Thyroid gland (tissue), 4 donors: ENCODE data around the gene DNM3.

Experiments
- POLR2A ChIP-seq, 2 donors: fragments of 450-650 bp; IDR thresholded peaks; one replicate each; pipeline ENCODE4 v1.6.1; 2017; ENCODE audit warnings: antibody characterized with exemption in 2 of 2, mild to moderate bottlenecking in 2 of 2, moderate library complexity in 1 of 2
- TF ChIP-seq, protein P1 (sequence below), 6 experiments: fragments of 200-600 bp in 3 of 6; fragments of 450-650 bp in 3 of 6; sonication (generic) in 3 of 6; IDR thresholded peaks; one replicate each; pipeline ENCODE4 v1.5.1; 2016 to 2019; ENCODE audit warnings: antibody characterized with exemption in 6 of 6, mild to moderate bottlenecking in 2 of 6, inconsistent platforms in 1 of 6, moderate library complexity in 1 of 6

DNA sequence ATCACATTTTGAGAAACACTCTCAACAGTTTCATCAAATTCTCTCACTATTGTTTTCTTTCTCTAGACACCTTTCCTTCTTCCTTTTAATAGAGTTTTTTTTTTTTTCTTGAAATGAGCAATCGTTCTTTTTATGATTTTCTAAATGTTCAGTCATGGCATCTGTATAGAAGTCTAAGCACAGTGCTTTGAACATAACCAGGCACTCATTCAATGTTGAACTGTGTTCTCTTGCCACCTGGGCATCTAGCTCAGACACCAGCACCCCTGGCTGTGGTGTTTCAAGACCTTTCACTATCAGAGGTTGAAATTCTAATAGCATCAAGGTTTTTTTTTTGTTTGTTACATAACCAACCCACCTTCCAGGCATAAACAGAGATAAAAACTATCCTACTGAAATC is 96.6 kb downstream of the DNM3 start:
- no peak for TF ChIP-seq POLR2A (IDR thresholded peaks at IDR 0.05)
- TF ChIP-seq, protein P1, sequence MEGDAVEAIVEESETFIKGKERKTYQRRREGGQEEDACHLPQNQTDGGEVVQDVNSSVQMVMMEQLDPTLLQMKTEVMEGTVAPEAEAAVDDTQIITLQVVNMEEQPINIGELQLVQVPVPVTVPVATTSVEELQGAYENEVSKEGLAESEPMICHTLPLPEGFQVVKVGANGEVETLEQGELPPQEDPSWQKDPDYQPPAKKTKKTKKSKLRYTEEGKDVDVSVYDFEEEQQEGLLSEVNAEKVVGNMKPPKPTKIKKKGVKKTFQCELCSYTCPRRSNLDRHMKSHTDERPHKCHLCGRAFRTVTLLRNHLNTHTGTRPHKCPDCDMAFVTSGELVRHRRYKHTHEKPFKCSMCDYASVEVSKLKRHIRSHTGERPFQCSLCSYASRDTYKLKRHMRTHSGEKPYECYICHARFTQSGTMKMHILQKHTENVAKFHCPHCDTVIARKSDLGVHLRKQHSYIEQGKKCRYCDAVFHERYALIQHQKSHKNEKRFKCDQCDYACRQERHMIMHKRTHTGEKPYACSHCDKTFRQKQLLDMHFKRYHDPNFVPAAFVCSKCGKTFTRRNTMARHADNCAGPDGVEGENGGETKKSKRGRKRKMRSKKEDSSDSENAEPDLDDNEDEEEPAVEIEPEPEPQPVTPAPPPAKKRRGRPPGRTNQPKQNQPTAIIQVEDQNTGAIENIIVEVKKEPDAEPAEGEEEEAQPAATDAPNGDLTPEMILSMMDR (IDR thresholded peaks at IDR 0.05), result no peak
